Bronchial epithelial cell (primary cell): ENCODE results near the gene CTSA. TPM values are rescaled to one million over a fixed set of nuclear protein-coding genes. Genes with fewer than 3 reads are reported as not detected.
A peak's percentile ranks its signal among the peaks of the same experiment; 100 is the strongest.

Experiments
- DNase-seq: peaks from one replicate; pipeline ENCODE4 v3.0.0-alpha.2; 2010; ENCODE audit warnings: low read depth
- FAIRE-seq: peaks from 2 replicates; lab custom pipeline; 2011; peaks lifted over from hg19 to GRCh38; lab: Jason Lieb, UNC
- H3K27me3 ChIP-seq: 2 replicates; pipeline ENCODE4 v1.5.1; 2011; ENCODE audit warnings: low read length; ENCODE audit not compliant: control insufficient read depth, insufficient read depth
- H3K36me3 ChIP-seq: 2 replicates; pipeline ENCODE4 v1.5.1; 2011; ENCODE audit warnings: low read length; ENCODE audit not compliant: control insufficient read depth, insufficient read depth
- H3K4me3 ChIP-seq: 2 replicates; pipeline ENCODE4 v1.5.1; 2011; ENCODE audit warnings: mild to moderate bottlenecking, low read depth, low read length, control low read depth
- total RNA-seq: library from RNA; depleted of rRNA; stranded (reverse); fragments of >200 nt; gene quantifications from 2 replicates; pipeline ENCODE4 v1.2.1, GENCODE V29; 2014
- TF ChIP-seq, protein P1 (sequence below): IDR thresholded peaks from 2 replicates; pipeline ENCODE4 v1.5.1; 2011; ENCODE audit warnings: mild to moderate bottlenecking, moderate library complexity, low read length, control low read depth, inconsistent platforms; ENCODE audit not compliant: insufficient read depth, severe bottlenecking

The CTSA gene
- total RNA-seq, 1 donor from 2014 or later, result 16.8 TPM

DNA sequence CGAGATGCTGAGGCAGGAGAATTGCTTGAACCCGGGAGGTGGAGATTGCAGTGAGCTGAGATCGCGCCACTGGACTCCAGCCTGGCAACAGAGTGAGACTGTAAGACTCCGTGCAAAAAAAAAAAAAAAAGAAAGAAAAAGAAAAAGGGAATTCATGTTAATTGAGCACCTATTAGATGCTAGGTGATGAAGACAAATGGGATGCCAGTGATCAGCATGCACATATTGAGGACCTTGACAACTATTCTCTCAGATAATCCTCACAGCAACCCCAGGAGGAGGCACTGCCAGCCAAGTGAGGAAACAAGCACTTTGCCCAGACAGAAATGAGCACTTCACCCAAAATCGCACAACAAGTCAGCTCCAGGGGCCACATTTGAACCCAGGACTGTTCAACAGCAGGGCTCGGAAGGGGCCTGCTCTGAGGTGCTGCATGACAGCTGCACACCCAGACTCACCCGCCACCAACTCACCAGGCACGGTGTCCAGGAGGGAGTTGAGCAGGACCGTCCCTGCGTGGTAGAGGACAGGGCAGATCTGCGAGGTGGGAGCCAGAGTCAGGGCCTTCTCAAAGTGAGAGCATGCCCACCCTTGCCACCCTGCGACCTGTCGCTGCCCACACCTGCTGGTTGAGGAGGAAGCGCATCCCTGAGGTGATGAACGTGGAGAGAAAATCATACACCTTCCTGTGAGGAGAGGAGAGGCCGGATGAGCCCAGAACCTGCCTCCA is 16.2 kb downstream of the CTSA start:
- FAIRE-seq, result no peak

DNA sequence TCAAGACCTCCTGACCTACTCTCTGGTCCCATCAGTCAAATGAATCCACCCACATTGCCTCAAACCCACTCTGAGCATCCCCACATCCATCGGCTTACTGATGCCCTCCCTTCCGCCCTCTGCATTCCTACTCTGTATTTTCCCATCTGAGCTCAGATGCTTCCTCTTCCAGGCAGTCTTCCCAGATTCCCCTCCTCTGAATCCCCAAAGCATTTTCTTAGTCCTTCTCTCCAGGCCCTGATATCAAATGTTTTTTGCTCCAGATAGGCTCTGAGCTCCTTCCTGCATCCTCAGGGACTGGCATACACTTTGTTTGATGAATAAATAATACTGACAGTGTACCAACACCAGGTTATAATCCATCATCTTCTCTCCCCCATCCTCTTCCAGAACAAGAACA is 16.9 kb downstream of the CTSA start:
- Histone ChIP-seq H3K36me3 (peaks cover 6% of the 10 kb centered on the region), H3K4me3 (no peak overlapping the region), H3K27me3 (no peaks in the 10 kb centered on the region)
- TF ChIP-seq, protein P1, sequence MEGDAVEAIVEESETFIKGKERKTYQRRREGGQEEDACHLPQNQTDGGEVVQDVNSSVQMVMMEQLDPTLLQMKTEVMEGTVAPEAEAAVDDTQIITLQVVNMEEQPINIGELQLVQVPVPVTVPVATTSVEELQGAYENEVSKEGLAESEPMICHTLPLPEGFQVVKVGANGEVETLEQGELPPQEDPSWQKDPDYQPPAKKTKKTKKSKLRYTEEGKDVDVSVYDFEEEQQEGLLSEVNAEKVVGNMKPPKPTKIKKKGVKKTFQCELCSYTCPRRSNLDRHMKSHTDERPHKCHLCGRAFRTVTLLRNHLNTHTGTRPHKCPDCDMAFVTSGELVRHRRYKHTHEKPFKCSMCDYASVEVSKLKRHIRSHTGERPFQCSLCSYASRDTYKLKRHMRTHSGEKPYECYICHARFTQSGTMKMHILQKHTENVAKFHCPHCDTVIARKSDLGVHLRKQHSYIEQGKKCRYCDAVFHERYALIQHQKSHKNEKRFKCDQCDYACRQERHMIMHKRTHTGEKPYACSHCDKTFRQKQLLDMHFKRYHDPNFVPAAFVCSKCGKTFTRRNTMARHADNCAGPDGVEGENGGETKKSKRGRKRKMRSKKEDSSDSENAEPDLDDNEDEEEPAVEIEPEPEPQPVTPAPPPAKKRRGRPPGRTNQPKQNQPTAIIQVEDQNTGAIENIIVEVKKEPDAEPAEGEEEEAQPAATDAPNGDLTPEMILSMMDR, result no peak
- DNase-seq (no peak), FAIRE-seq (no peak)

More for the DNA sequence above, 16.2 kb downstream of the CTSA start:
- Histone ChIP-seq H3K27me3 (no peaks in the 10 kb centered on the region), H3K36me3 (peaks cover 8% of the 10 kb centered on the region), H3K4me3 (no peak overlapping the region)
- TF ChIP-seq, protein P1, result no peak
- no peak for DNase-seq

DNA sequence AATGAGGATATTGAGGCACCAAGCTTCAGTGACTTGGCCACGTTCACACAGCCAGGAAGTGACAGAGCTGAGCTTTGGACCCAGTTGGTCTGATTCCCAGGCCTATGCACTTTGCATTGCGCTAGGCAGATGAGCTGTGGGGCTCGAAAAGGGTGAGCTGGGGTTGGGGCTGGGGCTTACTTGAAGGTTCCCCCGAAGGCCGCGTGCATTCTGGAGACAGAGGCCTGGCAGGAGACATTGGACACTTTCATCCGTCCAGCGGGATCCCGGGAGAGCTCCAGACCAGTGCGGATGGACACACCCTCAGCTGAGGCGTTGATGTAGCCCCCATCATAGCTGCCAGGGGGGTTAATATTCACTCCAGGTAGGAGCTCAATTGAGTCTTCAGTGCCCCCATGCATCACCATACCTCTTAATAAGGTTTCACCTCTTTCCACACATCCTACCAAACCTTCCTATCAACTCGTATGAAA is 18.2 kb downstream of the CTSA start:
- DNase-seq (no peak), FAIRE-seq (no peak)
- no peak overlapping the region for H3K4me3 ChIP-seq
- TF ChIP-seq, protein P1, result no peak
- H3K27me3 ChIP-seq, result no peaks in the 10 kb centered on the region
- H3K36me3 ChIP-seq, result peaks cover 5% of the 10 kb centered on the region

DNA sequence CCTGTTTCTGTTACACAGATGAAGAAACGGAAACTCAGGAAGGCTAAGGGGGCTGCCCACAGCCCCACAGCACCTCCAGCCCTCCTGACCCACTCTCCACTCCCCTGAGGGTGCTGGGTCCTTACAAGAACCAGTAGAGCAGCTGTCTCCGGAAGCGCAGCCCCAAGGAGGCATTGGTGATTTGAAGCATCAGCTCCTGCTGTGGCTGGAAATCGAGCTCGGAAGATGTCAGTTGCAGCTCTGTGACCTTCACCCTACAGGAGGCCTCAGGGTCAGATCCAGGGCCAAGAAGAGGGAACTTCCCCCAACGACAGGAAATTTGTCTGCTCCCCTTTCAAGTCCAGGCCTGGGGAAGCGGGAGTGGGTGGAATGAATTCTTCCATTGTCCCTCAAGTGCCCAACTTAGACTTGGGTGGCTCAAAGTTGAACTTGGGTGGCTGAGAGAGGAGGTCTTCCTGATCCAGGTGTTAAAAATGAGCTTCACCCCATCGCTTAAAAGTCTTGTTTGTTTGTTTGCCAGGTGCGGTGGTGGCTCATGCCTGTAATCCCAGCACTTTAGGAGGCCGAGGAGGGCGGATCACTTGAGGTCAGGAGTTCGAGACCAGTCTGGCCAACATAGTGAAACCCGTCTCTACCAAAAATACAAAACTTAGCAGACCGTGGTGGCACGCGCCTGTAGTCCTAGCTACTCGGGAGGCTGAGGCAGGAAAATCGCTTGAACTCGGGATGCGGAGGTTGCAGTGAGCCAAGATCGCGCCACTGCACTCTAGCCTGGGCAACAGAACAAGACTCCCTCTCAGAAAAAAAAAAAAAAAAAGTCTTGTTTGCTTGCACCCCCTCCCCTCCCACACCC is 18.9 kb downstream of the CTSA start:
- Histone ChIP-seq H3K4me3 (no peak overlapping the region), H3K36me3 (no peaks in the 10 kb centered on the region), H3K27me3 (no peaks in the 10 kb centered on the region)
- DNase-seq (no peak), FAIRE-seq (no peak)
- TF ChIP-seq, protein P1, result no peak

DNA sequence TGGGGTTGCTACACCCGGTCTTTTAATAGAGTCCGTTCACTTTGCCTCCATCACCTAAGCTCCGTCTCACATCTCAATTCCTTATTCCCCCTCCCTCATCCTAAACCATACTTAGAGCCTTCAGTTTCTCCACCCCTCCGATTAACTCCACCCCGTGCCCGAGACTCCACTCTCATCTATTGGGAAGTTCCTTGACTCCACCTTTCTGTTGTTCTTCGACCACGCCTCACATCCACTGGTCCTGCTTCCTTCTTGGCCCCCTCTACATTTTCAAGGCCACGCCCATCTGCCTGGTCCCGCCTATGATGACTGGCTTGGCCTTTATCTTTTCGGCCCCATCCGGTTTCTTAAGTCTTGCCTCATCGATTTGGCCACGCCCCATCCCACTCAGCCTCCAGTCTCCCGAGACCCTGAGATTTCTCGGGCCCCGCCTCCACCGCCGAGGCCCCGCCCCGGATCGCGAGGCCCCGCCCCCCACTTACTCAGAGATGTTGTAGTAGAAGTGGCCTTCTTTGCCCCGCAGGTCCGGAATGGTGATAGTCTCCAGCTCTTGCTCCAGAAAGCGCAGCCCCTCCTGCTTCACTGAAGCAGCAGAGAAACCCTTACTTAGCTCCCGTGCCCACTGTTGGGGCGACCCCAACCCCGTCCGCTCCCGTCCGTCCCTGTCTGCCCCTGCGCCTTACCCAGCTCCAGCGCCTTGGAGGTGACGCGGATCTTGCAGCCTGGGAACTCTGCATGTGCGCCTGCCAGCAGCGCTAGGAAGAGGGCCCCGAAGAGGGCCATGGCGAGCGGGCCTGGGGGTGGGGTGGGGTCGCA is 19.7 kb downstream of the CTSA start:
- DNase-seq (peak; percentile 98), FAIRE-seq (no peak)
- TF ChIP-seq, protein P1, result no peak
- H3K27me3 ChIP-seq, result no peaks in the 10 kb centered on the region
- H3K36me3 ChIP-seq, result no peaks in the 10 kb centered on the region
- H3K4me3 ChIP-seq, result peak overlapping the region; percentile 46
